GM12878 (cell line): Measurements from ENCODE around the gene ATP8A1. TPM values are rescaled to one million over a fixed set of nuclear protein-coding genes. Genes with fewer than 3 reads are reported as not detected.

Source experiments
- ATF7 ChIP-seq: fragments of 450-650 bp; IDR thresholded peaks from 2 replicates; pipeline ENCODE4 v1.6.1; 2016; ENCODE audit warnings: low read depth, mild to moderate bottlenecking
- BCL11A ChIP-seq: IDR thresholded peaks from 2 replicates; pipeline ENCODE4 v1.6.1; 2011; ENCODE audit warnings: low read depth, low read length
- BRCA1 ChIP-seq: IDR thresholded peaks from 2 replicates; pipeline ENCODE4 v1.6.1; 2011; ENCODE audit warnings: low read depth, low read length, improper control_type of control experiment
- CHD1 ChIP-seq: IDR thresholded peaks from 2 replicates; pipeline ENCODE4 v1.6.1; 2012; ENCODE audit warnings: low read depth, low read length, improper control_type of control experiment
- EGR1 ChIP-seq, 2 experiments: IDR thresholded peaks; 1 replicate in 1 of 2; 2 replicates in 1 of 2; pipeline ENCODE4 v1.6.1; 2011 to 2012; ENCODE audit warnings: low read depth in 2 of 2, low read length in 2 of 2, borderline replicate concordance in 1 of 2, mild to moderate bottlenecking in 1 of 2, moderate library complexity in 1 of 2
- EP300 ChIP-seq, 2 experiments: fragments of 150-350 bp in 1 of 2; IDR thresholded peaks; 2 replicates each; pipeline ENCODE4 v1.6.1; 2011 to 2012; ENCODE audit warnings: low read depth in 2 of 2, low read length in 2 of 2, borderline replicate concordance in 1 of 2, improper control_type of control experiment in 1 of 2, inconsistent platforms in 1 of 2; ENCODE audit not compliant: control insufficient read depth in 1 of 2
- ESRRA ChIP-seq: IDR thresholded peaks from 2 replicates; pipeline ENCODE4 v1.6.1; 2012; ENCODE audit warnings: mild to moderate bottlenecking, low read length, improper control_type of control experiment
- FOXK2 ChIP-seq: fragments of 450-650 bp; IDR thresholded peaks from 2 replicates; pipeline ENCODE4 v1.6.1; 2017; ENCODE audit warnings: mild to moderate bottlenecking, moderate library complexity
- FOXM1 ChIP-seq: IDR thresholded peaks from 2 replicates; pipeline ENCODE4 v1.6.1; 2012; ENCODE audit warnings: low read depth, mild to moderate bottlenecking, inconsistent platforms, low read length, moderate library complexity
- GATAD2B ChIP-seq: fragments of 450-650 bp; conservative IDR thresholded peaks from 2 replicates; pipeline ENCODE4 v1.6.1; 2017; ENCODE audit warnings: low read depth, mild to moderate bottlenecking, moderate library complexity
- HCFC1 ChIP-seq: fragments of 150-350 bp; IDR thresholded peaks from 2 replicates; pipeline ENCODE4 v1.6.1; 2014; ENCODE audit warnings: low read length
- IKZF1 ChIP-seq: fragments of 450-650 bp; conservative IDR thresholded peaks from 2 replicates; pipeline ENCODE4 v1.6.1; 2017; ENCODE audit warnings: antibody characterized with exemption, mild to moderate bottlenecking
- IKZF2 ChIP-seq, 2 experiments: fragments of 450-650 bp; IDR thresholded peaks; 2 replicates each; pipeline ENCODE4 v1.6.1; 2017; ENCODE audit warnings: mild to moderate bottlenecking in 2 of 2, moderate library complexity in 2 of 2
- NBN ChIP-seq: fragments of 450-650 bp; IDR thresholded peaks from 2 replicates; pipeline ENCODE4 v1.6.1; 2016
- NFIC ChIP-seq: IDR thresholded peaks from 2 replicates; pipeline ENCODE4 v1.6.1; 2012; ENCODE audit warnings: low read depth, mild to moderate bottlenecking, inconsistent platforms, low read length, moderate library complexity
- PAX8 ChIP-seq: fragments of 450-650 bp; IDR thresholded peaks from 2 replicates; pipeline ENCODE4 v1.6.1; 2017; ENCODE audit warnings: mild to moderate bottlenecking, moderate library complexity
- PBX3 ChIP-seq: IDR thresholded peaks from 2 replicates; pipeline ENCODE4 v1.6.1; 2011; ENCODE audit warnings: mild to moderate bottlenecking, low read depth, low read length, moderate library complexity; ENCODE audit not compliant: insufficient replicate concordance
- RELA ChIP-seq: fragments of 450-650 bp; IDR thresholded peaks from 2 replicates; pipeline ENCODE4 v1.8.0; 2014; ENCODE audit warnings: borderline replicate concordance; ENCODE audit not compliant: partially characterized antibody
- SPI1 ChIP-seq: IDR thresholded peaks from 2 replicates; pipeline ENCODE4 v1.6.1; 2011; ENCODE audit warnings: low read depth, mild to moderate bottlenecking, low read length, moderate library complexity, borderline replicate concordance; ENCODE audit not compliant: insufficient read depth
- SREBF2 ChIP-seq: IDR thresholded peaks from 2 replicates; pipeline ENCODE4 v1.6.1; 2012; ENCODE audit warnings: mild to moderate bottlenecking, low read length
- ZNF24 ChIP-seq: fragments of 450-650 bp; IDR thresholded peaks from 2 replicates; pipeline ENCODE4 v1.6.1; 2017; ENCODE audit warnings: antibody characterized with exemption, mild to moderate bottlenecking
- ZNF687 ChIP-seq: fragments of 450-650 bp; IDR thresholded peaks from 2 replicates; pipeline ENCODE4 v1.6.1; 2017; ENCODE audit warnings: mild to moderate bottlenecking, moderate library complexity
- polyA plus RNA-seq, 11 experiments: library from polyadenylated mRNA; depleted of rRNA in 4 of 11; unstranded in 6 of 11; stranded (reverse) in 5 of 11; fragments of >200 nt; fragmentation: Nextera tagmentation in 4 of 11; fragmentation: Illumina TruSeq in 1 of 11; extraction: Ambion mirVana in 4 of 11; extraction: Trizol in 1 of 11; gene quantifications; 1 replicate in 1 of 11; 2 replicates in 10 of 11; pipeline versions ENCODE4 v1.2.1 to v1.2.3, GENCODE V29; 2011 to 2016; ENCODE audit warnings: inconsistent platforms in 2 of 11, missing spikeins in 2 of 11, low read depth in 1 of 11
- total RNA-seq, 4 experiments: library from RNA; depleted of rRNA in 3 of 4; stranded (reverse); fragments of >200 nt in 3 of 4; fragmentation: Illumina TruSeq in 1 of 4; extraction: Trizol in 1 of 4; gene quantifications; 2 replicates each; pipeline versions ENCODE4 v1.2.1 to v1.2.3, GENCODE V29; 2013 to 2021
- TF ChIP-seq, protein P1 (sequence below): IDR thresholded peaks from 2 replicates; pipeline ENCODE4 v1.6.1; 2012; ENCODE audit warnings: low read depth, low read length, improper control_type of control experiment
- TF ChIP-seq, protein P2 (sequence below): IDR thresholded peaks from 2 replicates; pipeline ENCODE4 v1.6.1; 2011; ENCODE audit warnings: low read depth, low read length, improper control_type of control experiment, borderline replicate concordance

The ATP8A1 gene
- total and polyA plus RNA-seq, 10 of the 15 experiments (the other 5 are each of a cell fraction or from before 2014, with no cell fraction given) = 9.0 to 116 (median 37.3) TPM

DNA sequence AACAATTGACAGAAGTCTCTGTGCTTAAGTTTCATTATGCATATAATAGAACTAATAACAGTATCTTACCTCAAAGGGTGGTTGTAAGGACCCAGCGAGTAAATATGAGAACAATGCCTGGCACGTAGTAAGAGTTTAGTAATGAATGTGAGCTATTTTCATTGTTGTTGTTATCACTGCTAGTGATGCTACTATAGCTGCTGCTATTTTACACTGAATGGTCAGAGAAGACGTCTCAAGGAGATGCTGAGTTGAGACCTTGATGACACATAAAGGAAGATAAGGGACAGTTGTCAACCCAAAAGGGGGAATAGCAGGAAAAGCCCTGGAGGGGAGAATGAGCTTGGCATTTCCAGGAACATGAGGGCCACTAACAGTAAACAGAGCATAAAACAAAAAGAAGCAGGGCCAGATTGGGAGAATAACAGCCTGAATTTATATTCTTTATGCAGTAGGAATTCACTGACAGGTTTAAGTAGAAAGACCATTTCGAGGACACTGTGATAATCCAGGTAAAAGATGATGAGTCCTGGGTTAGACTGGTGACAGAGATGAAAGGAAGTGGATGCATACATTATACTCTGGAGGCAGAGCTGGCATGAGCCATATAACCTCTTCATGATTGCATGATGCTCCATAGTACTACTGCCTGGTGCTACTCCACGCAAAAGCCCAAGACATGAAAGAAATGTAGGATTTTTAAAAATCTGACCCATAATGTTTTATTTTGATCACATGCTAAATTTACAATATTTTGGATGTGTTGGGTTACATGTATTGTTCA, 23.1 kb downstream of the ATP8A1 start (continued):
- TF ChIP-seq FOXM1 (peak; percentile 91), NFIC (peak; percentile 90), PAX8 (no peak), HCFC1 (no peak), GATAD2B (no peak; the same call in 1 of the 2 replicates), EP300 (IDR thresholded peaks at IDR 0.05; ENCODE audit: borderline replicate concordance in 1 of 2, control insufficient read depth in 1 of 2, low read depth in 2 of 2, low read length in 2 of 2) (peak; percentile 94 to 96), CHD1 (no peak), SPI1 (no peak), NBN (0 out of 2 replicates have a peak, but pooled peaks have one; percentile 48), FOXK2 (no peak), BCL11A (peak; percentile 75), PBX3 (no peak), EGR1 (IDR thresholded peaks at IDR 0.05; ENCODE audit: borderline replicate concordance in 1 of 2, low read depth in 2 of 2, low read length in 2 of 2) (no peak), ATF7 (peak; percentile 53; the same call in 1 of the 2 replicates), IKZF1 (peak; percentile 40), ZNF687 (peak; percentile 14; the same call in 1 of the 2 replicates), RELA (no peak), IKZF2 (IDR thresholded peaks at IDR 0.05) (peak; percentile 49 to 72; a peak in 3 of 4 replicates), ZNF24 (peak; percentile 79), SREBF2 (no peak), BRCA1 (no peak), ESRRA (no peak)
- TF ChIP-seq, protein P1, sequence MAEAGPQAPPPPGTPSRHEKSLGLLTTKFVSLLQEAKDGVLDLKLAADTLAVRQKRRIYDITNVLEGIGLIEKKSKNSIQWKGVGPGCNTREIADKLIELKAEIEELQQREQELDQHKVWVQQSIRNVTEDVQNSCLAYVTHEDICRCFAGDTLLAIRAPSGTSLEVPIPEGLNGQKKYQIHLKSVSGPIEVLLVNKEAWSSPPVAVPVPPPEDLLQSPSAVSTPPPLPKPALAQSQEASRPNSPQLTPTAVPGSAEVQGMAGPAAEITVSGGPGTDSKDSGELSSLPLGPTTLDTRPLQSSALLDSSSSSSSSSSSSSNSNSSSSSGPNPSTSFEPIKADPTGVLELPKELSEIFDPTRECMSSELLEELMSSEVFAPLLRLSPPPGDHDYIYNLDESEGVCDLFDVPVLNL = no peak
- TF ChIP-seq, protein P2, sequence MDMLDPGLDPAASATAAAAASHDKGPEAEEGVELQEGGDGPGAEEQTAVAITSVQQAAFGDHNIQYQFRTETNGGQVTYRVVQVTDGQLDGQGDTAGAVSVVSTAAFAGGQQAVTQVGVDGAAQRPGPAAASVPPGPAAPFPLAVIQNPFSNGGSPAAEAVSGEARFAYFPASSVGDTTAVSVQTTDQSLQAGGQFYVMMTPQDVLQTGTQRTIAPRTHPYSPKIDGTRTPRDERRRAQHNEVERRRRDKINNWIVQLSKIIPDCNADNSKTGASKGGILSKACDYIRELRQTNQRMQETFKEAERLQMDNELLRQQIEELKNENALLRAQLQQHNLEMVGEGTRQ = no peak
